GM12864 (cell line): ENCODE results near the gene SYT13.

Experiments
- DNase-seq: peaks from one replicate; pipeline ENCODE4 v3.0.0-alpha.2; 2011; ENCODE audit warnings: low read depth
- H3K4me3 ChIP-seq: 2 replicates; pipeline ENCODE4 v1.5.1; 2011; ENCODE audit warnings: mild to moderate bottlenecking, low read depth, low read length, control low read depth
- TF ChIP-seq, protein P1 (sequence below): IDR thresholded peaks from 2 replicates; pipeline ENCODE4 v1.5.1; 2011; ENCODE audit warnings: low read depth, mild to moderate bottlenecking, moderate library complexity, low read length, control low read depth, inconsistent platforms; ENCODE audit errors: missing control alignments

SYT13 gene

DNA sequence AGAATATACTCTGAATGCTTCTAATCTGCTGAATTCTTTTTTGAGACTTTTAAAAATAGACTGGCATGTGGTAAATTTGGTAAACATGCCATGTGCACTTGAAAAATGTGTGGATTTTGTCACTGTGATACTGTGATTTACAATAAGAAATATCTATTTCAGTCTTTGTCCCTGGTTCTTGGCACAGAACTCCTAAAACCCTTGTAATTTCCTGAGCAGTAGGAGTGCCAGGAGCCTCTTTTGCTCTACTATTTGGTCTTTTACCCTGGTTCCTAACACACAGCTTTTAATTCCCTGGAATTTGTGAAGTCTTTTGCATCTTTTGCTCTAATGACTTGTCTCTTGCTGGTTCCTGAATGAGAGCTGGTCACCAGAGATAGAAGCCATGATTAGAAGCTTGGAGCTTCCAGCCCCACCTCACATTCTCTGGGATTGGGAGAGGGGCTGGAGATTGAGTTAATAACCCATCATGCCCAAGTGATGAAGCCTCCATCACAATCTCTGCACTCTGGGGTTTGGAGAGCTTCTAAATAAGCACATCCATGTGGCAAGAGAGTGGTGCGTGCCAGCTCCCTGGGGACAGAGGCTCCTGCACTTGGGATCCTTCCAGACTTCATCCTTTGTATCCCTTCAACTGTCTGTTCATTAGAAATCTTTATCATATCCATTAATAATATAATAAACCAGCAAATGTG is 27.2 kb upstream of the SYT13 start:
- no peak overlapping the region for H3K4me3 ChIP-seq
- DNase-seq: no peak
- TF ChIP-seq, protein P1, sequence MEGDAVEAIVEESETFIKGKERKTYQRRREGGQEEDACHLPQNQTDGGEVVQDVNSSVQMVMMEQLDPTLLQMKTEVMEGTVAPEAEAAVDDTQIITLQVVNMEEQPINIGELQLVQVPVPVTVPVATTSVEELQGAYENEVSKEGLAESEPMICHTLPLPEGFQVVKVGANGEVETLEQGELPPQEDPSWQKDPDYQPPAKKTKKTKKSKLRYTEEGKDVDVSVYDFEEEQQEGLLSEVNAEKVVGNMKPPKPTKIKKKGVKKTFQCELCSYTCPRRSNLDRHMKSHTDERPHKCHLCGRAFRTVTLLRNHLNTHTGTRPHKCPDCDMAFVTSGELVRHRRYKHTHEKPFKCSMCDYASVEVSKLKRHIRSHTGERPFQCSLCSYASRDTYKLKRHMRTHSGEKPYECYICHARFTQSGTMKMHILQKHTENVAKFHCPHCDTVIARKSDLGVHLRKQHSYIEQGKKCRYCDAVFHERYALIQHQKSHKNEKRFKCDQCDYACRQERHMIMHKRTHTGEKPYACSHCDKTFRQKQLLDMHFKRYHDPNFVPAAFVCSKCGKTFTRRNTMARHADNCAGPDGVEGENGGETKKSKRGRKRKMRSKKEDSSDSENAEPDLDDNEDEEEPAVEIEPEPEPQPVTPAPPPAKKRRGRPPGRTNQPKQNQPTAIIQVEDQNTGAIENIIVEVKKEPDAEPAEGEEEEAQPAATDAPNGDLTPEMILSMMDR: no peak

DNA sequence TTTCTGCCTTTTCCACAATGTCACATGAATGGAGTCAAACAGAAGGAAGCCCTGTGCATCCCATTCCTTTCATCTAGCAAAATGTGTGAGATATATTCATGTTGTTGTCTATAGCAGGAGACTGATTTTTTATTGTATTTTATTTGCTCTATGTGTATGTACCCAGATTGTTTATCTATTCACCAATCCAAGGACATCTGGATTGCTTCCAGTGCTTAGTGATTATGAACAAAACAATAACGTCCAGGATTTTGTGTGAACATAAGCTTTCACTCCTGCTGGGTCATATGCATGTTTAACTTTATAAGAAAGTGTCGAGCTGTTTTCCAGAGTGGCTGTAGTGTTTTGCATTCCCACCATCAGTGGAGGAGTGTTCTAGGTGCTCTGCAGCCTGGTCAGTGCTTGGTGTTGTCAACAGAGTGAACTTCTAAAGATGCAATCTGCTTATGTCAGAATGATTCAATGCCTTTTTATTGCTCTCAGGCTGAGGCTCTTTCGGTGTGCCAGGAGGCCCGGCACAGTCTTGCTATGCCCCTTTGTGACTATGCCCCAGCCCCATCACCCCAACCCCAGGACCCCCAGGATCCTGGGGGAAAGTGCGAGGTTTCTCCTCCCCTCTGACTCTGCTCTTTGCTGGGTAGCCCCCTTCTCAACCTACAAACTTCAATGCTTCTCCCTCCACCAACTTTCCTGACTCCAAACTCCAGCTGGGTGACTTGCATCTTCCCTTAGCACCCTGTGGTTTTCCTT is 19.9 kb upstream of the SYT13 start:
- TF ChIP-seq, protein P1: no peak
- no peak for DNase-seq
- no peak overlapping the region for H3K4me3 ChIP-seq

DNA sequence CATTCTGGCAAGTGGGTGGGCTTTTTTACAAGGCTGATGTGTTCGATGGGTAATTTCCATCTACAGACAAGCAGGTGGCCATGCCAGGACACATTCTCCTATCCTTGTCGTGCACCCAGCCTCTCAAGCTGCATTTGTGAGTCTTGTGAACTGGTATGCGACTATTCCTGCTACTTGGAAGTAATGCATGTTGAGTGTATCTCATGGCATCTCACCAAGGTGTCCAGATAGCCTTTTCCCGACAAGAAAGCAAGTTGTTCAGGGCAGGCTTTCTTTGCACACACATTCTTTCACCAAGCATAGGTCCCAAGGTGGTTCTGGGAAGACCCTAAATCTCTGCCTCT is 18.8 kb upstream of the SYT13 start:
- DNase-seq: no peak
- TF ChIP-seq, protein P1: no peak
- no peak overlapping the region for H3K4me3 ChIP-seq

DNA sequence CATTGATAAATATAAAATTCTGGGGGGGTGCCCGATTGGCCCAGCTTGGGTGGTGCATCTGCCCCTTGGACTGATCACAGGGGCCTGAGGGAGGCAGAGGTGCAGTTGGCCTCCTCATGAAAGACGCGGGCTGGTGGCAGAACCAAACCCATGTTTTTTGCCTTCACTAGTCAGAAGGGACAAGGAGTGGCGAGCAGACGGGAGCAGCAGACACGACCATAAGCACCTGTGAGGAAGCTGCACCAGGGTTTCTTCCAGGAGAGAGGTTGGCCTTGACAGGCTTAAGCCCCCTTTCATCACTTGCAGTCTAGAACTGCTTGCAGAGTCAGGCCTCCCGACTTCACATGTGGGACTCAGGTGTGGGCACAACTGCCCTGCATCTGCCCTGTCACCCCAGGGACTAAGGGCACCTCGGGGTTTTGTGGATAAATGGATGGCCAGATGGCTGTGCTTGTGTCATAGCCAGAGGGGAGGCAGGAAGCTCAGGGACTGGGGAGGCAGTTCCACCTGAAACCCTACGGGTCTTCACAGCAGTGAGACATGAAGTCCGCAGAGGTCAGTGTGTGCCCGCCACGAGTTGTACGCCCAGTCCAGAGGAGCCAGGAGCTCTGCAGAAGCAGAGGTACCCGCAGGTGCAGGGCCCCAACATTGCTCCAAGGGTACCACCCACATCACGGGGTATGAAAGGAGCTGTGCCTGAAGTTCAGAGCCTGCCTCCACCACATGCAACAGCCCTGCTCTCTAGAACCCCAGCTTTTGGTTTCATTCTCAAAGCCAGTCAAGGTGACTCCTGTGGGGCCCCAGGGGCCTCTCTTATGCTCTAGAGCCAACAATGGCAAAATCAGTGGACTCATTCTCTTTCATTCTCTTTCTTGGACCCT is 18.2 kb upstream of the SYT13 start:
- TF ChIP-seq, protein P1: no peak
- no peak overlapping the region for H3K4me3 ChIP-seq
- no peak for DNase-seq

DNA sequence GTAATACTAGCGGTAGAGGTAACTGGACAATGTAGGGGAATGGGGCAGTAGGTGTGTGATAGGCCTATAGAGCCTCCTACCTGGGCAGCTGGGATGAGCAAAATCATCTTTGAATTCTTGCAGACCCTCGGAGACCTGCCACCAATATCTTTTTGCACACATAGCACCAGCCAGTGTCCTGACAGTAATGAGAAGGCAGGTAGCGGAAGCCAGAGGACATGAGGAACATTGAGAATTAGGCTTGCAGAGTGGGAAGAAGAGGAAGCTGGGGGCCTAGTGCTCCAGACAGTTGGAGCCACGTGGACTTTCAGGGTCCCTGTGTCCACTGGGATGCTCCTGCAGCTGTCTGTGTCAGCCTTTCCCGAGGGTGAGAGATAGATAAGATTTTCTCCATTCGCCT is 17.2 kb upstream of the SYT13 start:
- DNase-seq: no peak
- TF ChIP-seq, protein P1: no peak
- H3K4me3 ChIP-seq: no peak overlapping the region

DNA sequence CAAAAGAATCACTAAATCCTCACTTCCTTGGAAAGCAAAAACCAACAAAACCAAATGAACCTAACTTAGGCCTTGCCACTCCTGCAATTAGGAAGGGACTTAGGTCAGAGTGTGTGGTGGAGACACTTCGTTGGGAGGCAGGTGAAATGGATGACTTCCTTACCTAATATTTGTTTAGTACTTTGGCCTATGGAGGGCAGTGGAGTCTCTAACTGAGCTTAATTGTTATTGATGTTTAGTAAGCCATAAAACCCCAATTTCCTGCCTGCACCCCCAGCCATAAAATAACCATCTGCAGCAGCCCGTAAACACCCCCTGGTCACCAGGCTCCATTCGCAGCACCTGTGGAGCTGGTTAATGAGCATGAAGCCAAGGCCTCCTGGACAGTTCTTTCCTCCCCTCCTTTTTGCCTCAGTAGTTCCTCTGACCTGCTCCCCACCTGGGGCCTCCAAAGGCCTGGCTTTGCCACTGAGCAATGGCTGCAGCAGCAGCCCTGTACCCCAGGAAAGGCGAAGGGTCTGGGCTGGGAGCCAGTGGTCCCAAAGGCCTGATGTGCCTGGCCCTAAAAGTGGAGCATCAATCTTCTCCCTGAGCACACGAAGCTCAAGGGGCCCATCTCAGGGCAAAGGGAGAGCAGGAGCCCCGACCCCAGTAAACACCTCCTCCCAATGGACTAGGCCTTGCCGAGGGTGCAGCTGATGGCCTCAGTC is 15.6 kb upstream of the SYT13 start:
- TF ChIP-seq, protein P1: no peak
- H3K4me3 ChIP-seq: no peak overlapping the region
- no peak for DNase-seq
